GM19239 (cell line): ENCODE results near the gene KRT6B.

ENCODE experiments used
- DNase-seq: peaks from one replicate; pipeline ENCODE4 v3.0.0; 2011; ENCODE audit warnings: low spot score; ENCODE audit not compliant: insufficient read length
- FAIRE-seq: peaks from 2 replicates; lab custom pipeline; 2011; peaks lifted over from hg19 to GRCh38; lab: Jason Lieb, UNC

Gene KRT6B

DNA sequence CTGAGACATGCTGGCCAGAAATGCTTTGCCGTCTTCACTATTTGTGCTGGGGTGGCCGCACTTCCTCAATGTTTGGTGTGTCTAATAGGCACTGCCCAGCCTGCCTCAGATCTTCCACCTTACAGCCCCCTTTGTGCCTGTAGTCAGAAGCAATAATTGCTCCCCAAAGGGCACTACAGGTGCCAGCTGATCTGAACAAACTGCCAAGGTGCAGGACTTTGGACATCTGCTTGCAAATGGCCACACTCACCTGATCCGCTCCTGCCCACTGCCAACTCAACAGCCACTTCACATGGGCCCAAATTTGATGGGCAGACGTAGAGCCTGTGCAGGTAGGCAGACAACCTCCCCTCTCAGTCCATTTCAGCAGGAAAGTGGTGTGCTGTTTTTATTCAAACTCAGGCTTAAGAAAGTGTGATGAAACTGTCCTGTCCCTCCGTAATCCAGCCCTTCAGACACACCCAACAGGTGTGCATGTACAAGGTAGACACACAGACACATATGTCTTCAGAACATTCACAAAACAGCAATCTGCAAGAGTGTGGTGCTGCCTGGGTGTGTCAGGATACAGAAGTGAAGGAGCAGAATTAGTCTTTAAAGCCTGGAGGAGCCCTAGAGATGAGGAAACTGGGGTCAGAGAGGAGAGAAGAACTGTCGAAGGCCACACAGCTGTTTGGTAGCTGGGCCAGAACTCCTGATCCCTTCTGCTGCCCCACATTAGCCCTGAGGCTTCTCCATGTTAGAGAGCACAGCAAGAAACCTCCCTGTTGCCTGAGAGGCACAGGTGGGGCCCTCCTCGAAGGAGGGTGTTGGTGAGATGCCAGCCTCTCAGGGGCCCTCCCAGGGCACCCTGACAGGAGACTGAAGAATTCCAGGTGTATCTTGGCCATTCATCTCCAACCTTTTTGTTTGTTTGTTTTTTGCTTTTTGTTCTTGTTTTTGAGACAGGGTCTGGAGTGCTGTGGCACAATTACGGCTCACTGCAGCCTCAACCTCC, 13.3 kb downstream of the KRT6B start:
- DNase-seq (no peak), FAIRE-seq (no peak)

DNA sequence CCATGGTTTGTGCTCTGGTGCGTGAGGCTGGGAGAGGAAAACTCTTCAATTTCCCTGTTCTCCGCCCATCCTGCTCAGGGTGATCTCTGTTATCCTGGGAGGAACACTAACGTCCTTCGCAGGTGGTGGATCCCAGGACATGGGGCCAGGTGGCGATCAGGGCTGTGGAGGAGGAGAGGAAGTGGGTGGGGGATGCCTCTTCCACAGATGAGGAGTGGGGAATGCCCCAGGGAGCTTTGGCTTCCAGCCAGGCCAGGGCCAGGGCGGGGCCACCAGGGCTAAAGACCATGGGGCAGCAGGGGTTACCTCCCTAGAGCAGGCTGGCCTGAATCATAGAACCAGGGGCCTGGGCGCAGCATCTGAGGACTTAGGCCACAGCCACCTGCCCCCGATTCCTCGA, 14.4 kb downstream of the KRT6B start:
- no peak for FAIRE-seq

DNA sequence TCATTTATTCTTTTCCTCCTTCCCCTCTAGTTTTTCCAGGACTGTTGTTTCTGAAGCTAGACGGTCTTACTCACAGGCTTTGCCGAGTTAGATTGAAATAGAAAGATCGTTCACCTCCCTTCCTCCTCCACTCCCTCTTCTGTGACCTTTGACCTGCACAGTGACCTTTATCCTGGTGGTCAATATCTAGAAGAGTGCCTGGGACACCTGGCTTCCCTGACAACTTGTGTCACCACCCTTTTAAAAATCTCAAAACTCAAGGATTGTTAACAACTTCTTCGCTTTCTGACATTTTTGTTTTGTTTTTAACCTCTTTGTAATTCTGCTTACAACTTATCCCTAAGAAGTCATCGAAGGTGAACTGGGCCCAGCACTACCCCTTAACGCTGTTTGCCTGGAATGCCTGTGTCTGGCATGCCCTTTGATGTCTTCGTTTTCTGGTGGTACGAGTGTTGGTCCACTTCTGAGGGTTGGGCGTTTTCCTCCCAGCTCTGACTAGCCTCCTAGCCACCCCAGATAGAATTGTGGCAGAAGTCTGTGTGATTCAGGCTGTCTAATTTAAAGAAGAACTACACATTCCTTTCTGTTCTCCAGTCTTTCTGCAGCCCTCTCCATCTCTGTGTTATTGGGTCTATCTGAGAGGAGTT, 15.0 kb downstream of the KRT6B start:
- no peak for DNase-seq
- no peak for FAIRE-seq

More for the DNA sequence above, 14.4 kb downstream of the KRT6B start:
- no peak for DNase-seq

DNA sequence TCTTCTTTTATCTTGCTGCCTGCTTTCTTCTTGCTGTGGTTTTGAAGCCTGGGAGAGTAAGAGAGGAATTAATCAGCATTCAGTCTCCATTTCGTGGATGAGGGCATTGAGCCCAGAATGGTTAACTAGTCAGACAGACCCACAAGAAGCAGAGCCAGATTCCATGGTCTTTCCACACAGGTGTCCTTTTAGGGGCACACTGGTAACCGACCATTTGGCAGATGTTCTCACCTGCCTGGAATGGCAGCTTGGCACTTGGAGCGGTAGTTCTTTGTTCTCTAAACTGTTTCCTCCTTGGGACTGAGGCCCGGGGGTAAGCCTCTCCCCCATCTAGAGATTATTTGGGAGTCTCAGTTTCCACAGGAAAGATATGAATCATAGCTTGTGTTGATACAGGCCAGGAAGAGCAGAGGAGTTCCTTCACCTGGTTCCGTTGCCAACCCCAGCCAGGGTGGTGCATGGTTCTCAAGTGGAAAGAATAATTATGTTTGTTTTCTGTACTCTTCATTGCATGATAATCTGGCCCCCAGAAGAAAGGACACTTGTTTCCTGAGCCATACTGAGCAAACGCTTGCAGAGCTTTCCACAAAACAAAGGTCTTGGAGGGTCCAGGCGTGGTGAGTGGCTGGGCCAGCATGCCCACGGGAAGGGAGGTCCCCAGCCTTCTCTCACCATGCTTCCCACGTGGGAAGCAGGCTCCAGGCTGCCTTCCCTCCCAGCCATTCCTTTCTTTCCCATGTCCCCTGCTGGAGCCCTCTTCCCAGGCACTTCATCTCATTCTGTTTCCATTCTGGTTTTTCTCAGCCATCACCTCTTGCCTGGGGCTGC, 15.7 kb downstream of the KRT6B start:
- DNase-seq = no peak
- no peak for FAIRE-seq

DNA sequence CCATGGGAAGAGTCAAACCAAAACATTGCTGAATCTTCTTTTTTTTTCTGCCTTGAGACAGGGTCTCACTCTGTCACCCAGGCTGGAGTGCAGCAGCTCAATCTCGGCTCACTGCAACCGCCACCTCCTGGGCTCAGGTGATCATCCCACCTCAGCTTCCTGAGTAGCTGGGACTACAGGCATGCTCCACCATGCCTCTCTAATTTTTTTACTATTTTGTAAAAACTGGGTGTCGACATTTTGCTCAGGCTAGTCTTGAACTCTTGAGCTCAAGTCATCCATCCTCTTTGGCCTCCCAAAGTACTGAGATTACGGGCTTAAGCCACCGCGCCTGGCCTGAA, 16.3 kb downstream of the KRT6B start:
- FAIRE-seq (no peak), DNase-seq (no peak)

DNA sequence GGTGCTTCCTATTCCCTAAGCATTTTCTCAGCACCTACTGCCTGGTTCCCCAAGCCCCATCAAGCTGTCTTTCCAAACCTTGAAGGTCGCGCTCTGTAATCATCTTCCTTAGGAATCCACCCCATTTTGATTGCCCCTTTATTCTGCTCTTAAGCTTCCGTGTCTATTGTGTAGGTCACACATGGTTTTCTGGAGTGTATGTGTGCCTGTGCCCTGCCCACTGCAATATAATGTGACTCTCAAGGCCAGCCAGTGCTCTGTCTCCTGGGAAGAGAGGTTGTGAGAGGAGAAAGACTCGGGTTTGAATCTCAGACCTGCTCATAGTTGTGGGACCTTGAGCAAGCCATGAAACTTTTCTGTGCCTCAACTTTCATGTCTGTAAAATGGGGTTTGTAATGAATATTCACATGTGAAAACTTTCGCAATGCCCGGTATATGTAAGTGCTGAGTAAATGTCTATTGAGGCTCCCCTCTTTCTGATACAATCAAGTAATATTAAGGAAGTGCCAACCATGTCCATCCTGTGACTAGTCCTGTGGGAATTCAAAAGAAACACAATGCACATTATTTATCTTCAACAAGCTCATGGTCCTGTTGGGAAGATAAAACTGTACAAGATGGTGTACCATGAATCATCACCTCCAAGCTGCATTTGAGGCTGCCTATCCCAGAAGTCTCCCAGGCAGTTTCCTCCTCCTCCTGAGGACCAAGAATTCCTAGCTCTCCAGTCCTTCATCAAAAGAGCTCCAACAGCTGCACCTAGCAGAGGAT, 17.0 kb downstream of the KRT6B start:
- no peak for DNase-seq
- no peak for FAIRE-seq

DNA sequence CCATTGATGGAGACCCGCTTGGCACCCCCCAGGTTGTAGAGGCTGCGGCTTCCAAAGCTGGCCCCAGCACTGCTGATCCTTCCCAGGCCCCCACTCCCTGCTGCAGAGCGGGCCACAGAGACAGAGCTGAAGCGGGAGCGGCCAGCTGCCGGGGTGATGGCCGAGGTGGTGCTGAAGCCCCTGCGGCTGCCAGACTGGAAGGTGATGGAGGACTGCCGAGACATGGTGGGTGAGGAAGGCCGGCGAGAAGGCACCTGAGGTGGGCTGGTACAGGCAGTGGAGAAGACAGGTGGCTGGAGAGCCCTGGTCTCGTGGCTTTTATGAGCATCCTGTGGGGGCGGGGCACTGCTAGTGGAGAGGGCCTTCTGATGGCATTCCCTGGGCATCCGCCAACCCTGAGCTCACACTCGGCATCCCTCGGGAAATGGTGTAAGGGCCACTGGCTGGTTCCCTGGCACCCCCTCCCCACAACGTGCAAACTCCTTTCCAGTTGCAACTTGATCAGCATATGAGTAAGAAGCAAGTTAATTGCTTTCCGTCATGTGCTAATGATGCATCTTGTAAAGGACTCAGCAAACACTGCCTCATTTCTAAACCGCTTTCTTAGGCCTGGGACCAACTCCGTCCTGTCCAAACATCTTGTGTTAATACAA, 17.7 kb downstream of the KRT6B start, which contains the start of gene KRT75:
Gene KRT75 (minus strand): TSS at position 291 of the 653 bp plus-strand sequence. CDS start 67 bp downstream, at position 224.
- FAIRE-seq (no peak), DNase-seq (no peak)

DNA sequence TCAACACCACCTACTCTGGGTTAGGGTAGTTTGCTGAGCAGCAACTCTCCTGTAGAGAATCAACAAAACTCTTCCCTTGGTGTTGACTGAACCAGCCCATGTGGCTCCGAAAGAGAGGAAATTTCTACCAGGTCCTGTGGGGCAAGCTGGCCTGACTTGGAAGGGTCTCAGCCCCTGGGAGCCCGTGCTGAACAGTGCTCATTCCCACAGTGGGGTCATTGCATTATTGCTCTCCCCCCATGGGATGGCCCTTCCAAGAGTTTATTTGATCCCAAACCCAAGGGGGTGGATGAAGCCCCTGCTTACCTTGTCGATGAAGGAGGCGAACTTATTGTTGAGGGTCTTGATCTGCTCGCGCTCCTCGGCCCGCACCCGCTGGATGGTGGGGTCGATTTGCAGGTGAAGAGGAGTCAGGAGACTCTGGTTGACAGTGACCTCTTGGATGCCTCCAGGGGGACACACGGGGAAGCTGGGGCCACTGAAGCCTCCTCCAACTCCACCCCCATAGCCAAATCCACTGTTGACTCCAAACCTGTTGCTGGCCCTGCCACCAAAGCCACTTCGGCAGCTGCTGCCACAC, 18.4 kb downstream of the KRT6B start:
- DNase-seq (no peak), FAIRE-seq (no peak)

DNA sequence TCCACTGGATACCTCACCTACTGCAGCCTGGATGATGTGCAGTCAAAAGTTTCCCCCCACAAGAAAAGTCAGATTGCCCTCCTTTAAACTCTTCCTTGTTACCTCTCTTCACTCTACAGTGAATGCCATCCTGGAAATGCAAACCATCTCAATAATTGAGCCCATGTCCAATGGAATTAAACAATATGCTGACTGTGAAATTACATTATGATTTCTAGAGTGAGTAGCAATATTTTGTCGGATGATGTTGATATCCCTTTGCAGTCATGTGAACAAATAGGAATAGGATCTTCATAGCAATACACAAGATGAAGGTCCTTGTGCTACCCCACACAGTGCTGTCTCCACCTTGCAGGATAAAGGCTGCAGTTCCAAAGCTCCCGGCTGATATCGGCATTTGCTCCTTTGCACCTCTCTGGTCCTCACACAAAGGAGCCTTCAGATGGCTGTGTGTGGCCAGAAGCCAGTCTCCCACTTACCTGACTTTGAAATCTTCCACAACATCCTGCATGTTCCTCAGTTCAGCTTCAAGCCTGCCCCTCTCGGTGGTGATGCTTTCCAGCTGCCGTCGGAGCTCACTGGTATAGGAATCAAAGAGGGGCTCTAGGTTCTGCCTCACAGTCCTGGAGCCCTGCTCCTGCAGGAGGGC, 19.3 kb downstream of the KRT6B start:
- DNase-seq = no peak
- FAIRE-seq = no peak

DNA sequence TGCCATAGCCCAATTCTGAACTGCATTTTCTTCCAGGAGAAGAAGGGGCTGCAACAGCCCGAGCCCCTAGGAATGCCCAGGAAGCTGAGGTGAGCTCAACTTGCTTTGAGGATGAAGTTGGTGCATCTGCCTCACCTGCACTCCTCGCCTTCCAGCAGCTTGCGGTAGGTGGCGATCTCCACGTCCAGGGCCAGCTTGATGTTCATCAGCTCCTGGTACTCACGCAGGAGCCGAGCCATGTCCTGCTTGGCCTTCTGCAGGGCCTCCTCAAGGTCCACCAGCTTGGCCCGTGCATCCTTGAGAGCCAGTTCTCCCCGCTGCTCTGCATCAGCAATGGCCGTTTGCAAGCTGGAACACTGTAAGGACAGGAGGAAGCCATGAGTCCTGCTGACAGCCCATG, 23.8 kb downstream of the KRT6B start:
- DNase-seq (no peak), FAIRE-seq (no peak)

DNA sequence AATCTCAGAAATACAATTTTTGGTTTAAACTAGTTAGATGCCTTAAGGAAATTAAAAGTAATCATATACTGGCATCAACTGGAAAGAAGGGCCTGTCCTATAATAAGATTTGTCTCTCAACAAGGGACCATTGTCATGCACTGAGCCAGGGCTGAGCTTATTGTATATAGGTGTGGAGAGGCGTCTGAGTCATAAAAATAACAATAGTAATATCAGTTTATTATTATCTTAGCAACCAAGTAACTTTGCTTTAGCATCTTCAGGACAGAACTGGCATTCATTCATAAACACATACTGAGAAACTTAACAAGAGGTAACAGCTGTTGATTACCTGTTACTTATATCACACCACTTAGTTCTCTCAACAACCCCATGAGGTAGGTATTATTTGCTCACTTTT, 24.9 kb downstream of the KRT6B start:
- FAIRE-seq (no peak), DNase-seq (no peak)

DNA sequence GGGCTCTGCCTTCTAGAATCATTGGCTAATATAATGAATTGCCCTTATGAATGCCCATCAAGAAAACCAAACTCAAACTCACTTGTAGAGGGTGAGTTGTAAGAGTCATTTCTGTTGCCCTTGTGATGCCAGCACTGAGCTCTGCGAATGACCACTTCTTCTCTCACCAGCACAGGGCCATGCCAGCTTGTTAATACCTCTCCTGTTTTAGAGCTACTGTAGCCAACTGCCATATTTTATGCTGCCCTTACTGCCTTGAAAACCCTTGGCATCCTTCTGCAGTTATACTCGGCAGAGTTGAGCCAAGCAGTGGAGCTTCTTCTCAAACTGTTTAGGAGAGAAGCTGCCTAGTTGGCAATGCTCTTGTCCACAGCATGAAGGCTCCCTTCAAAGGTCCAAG, 25.9 kb downstream of the KRT6B start:
- DNase-seq = no peak
- no peak for FAIRE-seq

DNA sequence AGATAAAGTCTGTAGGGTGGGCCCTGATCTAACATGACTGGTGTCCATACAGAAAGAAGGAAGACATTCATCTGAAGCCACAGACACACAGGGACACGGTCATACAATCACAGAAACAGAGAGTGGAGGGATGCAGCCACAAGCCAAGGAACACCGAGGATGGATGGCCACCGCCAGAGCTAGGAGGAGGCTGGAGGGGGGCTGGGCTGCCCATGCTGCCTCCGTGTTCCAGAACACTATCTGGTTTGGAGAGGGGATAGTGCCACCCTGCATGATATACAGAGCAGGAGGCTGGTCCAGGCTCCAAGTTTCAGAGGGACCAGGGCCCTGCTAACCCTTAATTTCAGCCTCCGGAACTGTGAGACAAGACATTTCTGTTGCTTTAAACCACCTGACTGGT, 26.5 kb downstream of the KRT6B start:
- DNase-seq (no peak), FAIRE-seq (no peak)

DNA sequence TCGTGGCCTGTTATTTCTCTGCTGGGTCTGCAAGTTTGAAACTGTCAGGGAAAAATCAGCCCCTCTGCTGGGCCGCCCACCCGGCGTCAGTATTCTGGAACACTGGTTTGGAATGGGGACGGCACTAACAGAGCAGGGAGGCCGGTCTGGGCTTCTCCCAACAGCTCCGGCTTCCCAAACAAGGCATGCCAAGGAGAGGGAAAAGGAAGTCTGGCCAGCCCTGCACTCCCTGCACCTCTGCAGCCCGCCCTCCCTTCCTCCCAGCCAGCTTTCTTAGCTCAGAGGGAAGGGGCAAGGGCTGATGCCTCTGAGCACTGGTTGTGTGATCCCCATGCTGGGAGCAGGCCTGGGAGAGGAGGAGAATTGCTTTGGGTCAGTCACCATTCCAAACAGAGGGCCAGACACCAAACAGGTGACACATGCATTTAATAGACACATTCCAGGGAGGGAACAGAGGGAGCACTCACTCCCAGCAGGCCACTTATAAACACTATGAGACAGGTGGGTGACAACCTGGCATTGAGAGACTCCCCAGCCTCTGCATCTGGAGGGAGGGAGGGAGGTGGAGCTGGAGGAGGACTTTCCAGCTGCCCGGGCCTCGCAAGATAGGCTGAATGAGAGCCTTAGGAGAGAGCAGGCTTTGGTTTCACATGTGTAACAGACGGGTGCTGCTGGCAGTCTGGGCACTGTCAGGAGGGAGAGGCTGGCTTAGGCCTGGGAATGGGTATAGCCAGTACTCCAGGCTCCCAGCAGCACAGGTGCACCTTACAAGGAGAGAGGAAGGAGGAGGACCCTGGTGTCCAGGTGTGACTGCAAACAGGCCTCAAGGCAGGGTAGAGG, 28.1 kb downstream of the KRT6B start:
- DNase-seq = no peak
- FAIRE-seq = no peak

DNA sequence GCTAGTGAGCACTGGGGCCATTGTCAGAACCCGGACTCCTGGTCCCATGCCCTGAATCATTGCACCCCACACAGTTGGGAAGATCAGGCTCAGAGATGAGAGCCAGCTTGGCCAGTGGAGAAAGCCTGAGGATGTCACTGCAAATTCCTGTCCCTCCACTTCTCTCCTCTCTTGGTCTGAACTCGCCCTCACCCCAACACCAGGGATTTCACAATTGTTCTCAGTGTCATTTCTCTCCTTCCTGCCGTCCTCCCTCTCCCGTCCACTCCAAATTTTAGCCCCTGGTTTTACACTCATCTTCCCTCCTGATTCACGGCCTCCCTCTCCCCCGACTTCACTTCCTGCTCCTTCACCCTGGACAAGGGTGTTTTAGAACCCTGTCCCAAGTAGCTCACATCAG, 28.9 kb downstream of the KRT6B start:
- DNase-seq (no peak), FAIRE-seq (no peak)

DNA sequence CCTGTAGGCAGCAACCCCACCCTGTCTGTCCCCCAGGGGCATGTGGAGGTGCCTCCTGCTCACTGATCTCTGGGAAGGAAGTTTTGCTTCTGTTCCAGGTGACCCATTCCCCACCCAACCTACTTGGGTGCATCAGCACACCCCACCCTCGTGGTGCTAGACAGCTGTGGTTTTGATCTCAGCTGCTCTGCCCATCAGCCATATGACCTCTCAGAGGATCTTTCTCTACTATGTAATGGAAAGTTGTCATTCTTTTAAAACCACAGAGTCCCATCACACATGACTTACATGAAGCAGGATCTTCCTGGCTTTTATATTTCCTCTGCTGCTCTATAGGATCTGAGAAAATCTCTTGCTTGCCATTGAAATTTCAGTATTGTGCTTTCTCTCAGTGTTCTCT, 32.3 kb downstream of the KRT6B start:
- DNase-seq (no peak), FAIRE-seq (no peak)

DNA sequence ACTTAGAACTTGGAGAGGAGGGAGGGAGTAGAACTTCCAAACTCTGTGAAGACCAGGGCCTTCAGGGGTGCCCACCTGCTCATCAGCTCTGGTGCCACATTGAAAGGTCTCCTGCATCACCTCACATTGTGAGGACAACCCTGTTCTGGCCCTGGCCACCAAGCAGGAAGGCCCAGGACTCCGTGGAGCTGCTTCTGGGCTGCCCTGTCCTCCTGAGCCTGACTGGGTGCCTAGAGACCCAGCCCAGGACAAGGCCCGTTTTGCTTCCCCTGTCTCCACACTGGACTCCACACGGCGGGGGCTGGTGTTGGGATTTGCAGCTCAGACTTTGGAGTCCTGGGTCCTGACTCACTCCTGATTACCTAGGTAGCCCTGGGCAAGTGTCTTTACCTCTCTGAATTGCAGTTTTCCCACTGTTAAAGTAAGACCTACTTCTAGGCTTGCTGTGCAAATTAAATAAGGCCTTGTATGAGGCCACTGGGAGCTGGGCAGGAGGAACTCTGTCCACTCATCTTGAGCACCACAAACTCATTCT, 33.3 kb downstream of the KRT6B start:
- FAIRE-seq (no peak), DNase-seq (no peak)

DNA sequence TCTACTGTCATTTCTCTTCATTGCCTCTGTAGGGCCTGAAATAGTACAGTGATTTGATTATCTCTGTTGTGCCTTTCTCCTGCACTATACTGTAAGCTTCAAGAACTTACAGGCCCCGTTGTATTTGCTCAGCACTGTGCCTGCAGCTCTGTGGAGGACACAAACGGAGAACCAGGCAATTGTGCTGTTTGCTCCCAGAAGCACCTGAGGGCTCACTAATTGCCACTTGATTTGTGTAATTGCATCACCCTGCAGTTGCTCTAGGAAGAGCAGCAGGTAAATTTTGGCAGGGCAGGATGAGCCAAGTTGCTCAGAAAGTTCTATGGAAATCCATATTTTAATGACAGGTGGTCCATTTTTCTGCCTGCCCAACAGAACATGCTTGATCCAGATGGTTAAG, 34.2 kb downstream of the KRT6B start:
- no peak for FAIRE-seq
- no peak for DNase-seq
